ENCODE measurements around the gene RNF224. TPM values are rescaled to one million over a fixed set of nuclear protein-coding genes. Genes with fewer than 3 reads are reported as not detected.

RNF224 gene
- total and polyA plus RNA-seq, 2 experiments from 2014 or later = 0.63 TPM; not detected in 1

- Histone ChIP-seq H3K4me2 (no peak overlapping the region), H3K9me2 (ENCODE audit: insufficient read depth) (no peaks in the 10 kb centered on the region), H3F3A (replicated peaks; ENCODE audit: low read depth) (0 out of 2 replicates have a peak, but pooled peaks cover 2% of the 10 kb centered on the region), H3K27ac (ENCODE audit: low read depth) (peak overlapping the region; percentile 55; the same call in 1 of the 2 replicates), H3K4me1 (ENCODE audit: insufficient read depth) (peaks cover 12% of the 10 kb centered on the region), H4K20me1 (replicated peaks; ENCODE audit: insufficient read depth) (0 out of 2 replicates have a peak, but pooled peaks cover 9% of the 10 kb centered on the region), H3K79me2 (replicated peaks; ENCODE audit: insufficient read depth) (no peaks in the 10 kb centered on the region), H3K36me3 (ENCODE audit: insufficient read depth) (peaks cover 10% of the 10 kb centered on the region; the same call in 1 of the 2 replicates), H2AFZ (no peak overlapping the region), H3K27me3 (ENCODE audit: insufficient read depth) (no peaks in the 10 kb centered on the region), H3K4me3 (no peak overlapping the region)
- peaks cover 36% of the 10 kb centered on the region for H3K4me1 Mint-ChIP-seq
- H3K4me3 Mint-ChIP-seq = no peak overlapping the region
- H3K36me3 Mint-ChIP-seq (ENCODE audit: low read depth) = peaks cover 29% of the 10 kb centered on the region
- no peak for DNase-seq (ENCODE audit: low spot score)
- ATAC-seq = no peak
- no peaks in the 10 kb centered on the region; the same call in 2 of the 3 replicates for H3K9me3 Mint-ChIP-seq
- peaks cover 32% of the 10 kb centered on the region for H3K27me3 Mint-ChIP-seq (ENCODE audit: insufficient read depth, low read depth, poor library complexity)
- TF ChIP-seq POLR2AphosphoS5 (IDR thresholded peaks at IDR 0.05; ENCODE audit: low read depth) = no peak
- no peak for TF ChIP-seq ZNF114 (CRISPR knock-in tag; IDR thresholded peaks at IDR 0.05)
- TF ChIP-seq CREB1 (CRISPR knock-in tag; IDR thresholded peaks at IDR 0.05; ENCODE audit: low read depth) = no peak
- TF ChIP-seq, protein P1, sequence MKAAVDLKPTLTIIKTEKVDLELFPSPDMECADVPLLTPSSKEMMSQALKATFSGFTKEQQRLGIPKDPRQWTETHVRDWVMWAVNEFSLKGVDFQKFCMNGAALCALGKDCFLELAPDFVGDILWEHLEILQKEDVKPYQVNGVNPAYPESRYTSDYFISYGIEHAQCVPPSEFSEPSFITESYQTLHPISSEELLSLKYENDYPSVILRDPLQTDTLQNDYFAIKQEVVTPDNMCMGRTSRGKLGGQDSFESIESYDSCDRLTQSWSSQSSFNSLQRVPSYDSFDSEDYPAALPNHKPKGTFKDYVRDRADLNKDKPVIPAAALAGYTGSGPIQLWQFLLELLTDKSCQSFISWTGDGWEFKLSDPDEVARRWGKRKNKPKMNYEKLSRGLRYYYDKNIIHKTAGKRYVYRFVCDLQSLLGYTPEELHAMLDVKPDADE (IDR thresholded peaks at IDR 0.05) = no peak
- no peak for TF ChIP-seq STAT1 (IDR thresholded peaks at IDR 0.05; ENCODE audit: unreplicated experiment)
- TF ChIP-seq NANOG (IDR thresholded peaks at IDR 0.05; ENCODE audit: borderline replicate concordance) = no peak
- no peak for TF ChIP-seq ZNF331 (CRISPR knock-in tag; IDR thresholded peaks at IDR 0.05; ENCODE audit: low read depth)
- no peak for TF ChIP-seq JUNB (IDR thresholded peaks at IDR 0.05; ENCODE audit: unreplicated experiment)
- TF ChIP-seq CTCF (conservative IDR thresholded peaks at IDR 0.05; ENCODE audit: low read depth in 2 of 2) = no peak
- TF ChIP-seq, protein P2, sequence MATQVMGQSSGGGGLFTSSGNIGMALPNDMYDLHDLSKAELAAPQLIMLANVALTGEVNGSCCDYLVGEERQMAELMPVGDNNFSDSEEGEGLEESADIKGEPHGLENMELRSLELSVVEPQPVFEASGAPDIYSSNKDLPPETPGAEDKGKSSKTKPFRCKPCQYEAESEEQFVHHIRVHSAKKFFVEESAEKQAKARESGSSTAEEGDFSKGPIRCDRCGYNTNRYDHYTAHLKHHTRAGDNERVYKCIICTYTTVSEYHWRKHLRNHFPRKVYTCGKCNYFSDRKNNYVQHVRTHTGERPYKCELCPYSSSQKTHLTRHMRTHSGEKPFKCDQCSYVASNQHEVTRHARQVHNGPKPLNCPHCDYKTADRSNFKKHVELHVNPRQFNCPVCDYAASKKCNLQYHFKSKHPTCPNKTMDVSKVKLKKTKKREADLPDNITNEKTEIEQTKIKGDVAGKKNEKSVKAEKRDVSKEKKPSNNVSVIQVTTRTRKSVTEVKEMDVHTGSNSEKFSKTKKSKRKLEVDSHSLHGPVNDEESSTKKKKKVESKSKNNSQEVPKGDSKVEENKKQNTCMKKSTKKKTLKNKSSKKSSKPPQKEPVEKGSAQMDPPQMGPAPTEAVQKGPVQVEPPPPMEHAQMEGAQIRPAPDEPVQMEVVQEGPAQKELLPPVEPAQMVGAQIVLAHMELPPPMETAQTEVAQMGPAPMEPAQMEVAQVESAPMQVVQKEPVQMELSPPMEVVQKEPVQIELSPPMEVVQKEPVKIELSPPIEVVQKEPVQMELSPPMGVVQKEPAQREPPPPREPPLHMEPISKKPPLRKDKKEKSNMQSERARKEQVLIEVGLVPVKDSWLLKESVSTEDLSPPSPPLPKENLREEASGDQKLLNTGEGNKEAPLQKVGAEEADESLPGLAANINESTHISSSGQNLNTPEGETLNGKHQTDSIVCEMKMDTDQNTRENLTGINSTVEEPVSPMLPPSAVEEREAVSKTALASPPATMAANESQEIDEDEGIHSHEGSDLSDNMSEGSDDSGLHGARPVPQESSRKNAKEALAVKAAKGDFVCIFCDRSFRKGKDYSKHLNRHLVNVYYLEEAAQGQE (IDR thresholded peaks at IDR 0.05; ENCODE audit: unreplicated experiment) = no peak
- no peak for TF ChIP-seq EZH2 (IDR thresholded peaks at IDR 0.05; ENCODE audit: low read depth, unreplicated experiment)
- H3K27ac Mint-ChIP-seq = peak overlapping the region; percentile 84; the same call in 1 of the 2 replicates
Observed at GRCh38 chr9:137272241-137273094, 45.2 kb downstream of the RNF224 start.
